HEK293 (cell line): ENCODE results near the gene U2SURP.

ENCODE experiments used
- CTCF ChIA-PET: fragments of 350-600 bp; formaldehyde crosslinking; extraction: SDS; loops from one replicate; lab custom pipeline; 2021; ENCODE audit warnings: antibody characterized with exemption; lab: Yijun Ruan, JAX
- POLR2A ChIA-PET: fragments of 300-600 bp; formaldehyde crosslinking; extraction: SDS; loops from one replicate; lab custom pipeline; 2020; ENCODE audit warnings: antibody characterized with exemption, inconsistent platforms; lab: Yijun Ruan, JAX
- H3K27ac ChIP-seq: fragments of 200-500 bp; sonication (Bioruptor generic); 2 replicates; pipeline ENCODE4 v1.5.1; 2014; ENCODE audit warnings: low read depth, low read length, control low read depth, inconsistent platforms; ENCODE audit errors: extremely low read depth
- H3K36me3 ChIP-seq, 2 experiments: fragments of 200-500 bp in 1 of 2; sonication (Bioruptor generic) in 1 of 2; 1 replicate in 1 of 2; 2 replicates in 1 of 2; pipeline ENCODE4 v1.5.1; 2014 to 2017; ENCODE audit warnings: inconsistent platforms in 2 of 2, low read length in 2 of 2; ENCODE audit not compliant: control insufficient read depth in 2 of 2, insufficient read depth in 1 of 2
- H3K4me1 ChIP-seq: fragments of 200-500 bp; sonication (Bioruptor generic); 2 replicates; pipeline ENCODE4 v1.5.1; 2014; ENCODE audit warnings: mild to moderate bottlenecking, low read length, inconsistent platforms; ENCODE audit not compliant: control insufficient read depth, insufficient read depth
- H3K4me3 ChIP-seq: 2 replicates; pipeline ENCODE4 v1.5.1; 2011; ENCODE audit warnings: low read depth, mild to moderate bottlenecking, control low read depth, low read length, moderate library complexity
- H3K9me3 ChIP-seq: fragments of 200-500 bp; sonication (Bioruptor generic); 2 replicates; pipeline ENCODE4 v1.5.1; 2014; ENCODE audit warnings: low read depth, low read length, inconsistent platforms; ENCODE audit not compliant: control insufficient read depth, insufficient read depth
- GFI1B ChIP-seq: fragments of 450-650 bp; formaldehyde crosslinking; IDR thresholded peaks from 2 replicates; pipeline ENCODE4 v1.5.1; 2016; ENCODE audit warnings: missing biosample characterization, missing genetic modification characterization
- IKZF3 ChIP-seq: fragments of 450-650 bp; IDR thresholded peaks from 2 replicates; pipeline ENCODE4 v1.5.0; 2018; ENCODE audit warnings: missing biosample characterization, mild to moderate bottlenecking, missing genetic modification characterization, moderate library complexity
- SP7 ChIP-seq: fragments of 450-650 bp; formaldehyde crosslinking; IDR thresholded peaks from 2 replicates; pipeline ENCODE4 v1.5.1; 2016; ENCODE audit warnings: missing biosample characterization, missing genetic modification characterization
- ZBTB7A ChIP-seq: fragments of 450-650 bp; formaldehyde crosslinking; IDR thresholded peaks from 2 replicates; pipeline ENCODE4 v1.5.1; 2016; ENCODE audit warnings: low read depth, missing biosample characterization, missing genetic modification characterization
- ZFHX2 ChIP-seq: fragments of 450-650 bp; formaldehyde crosslinking; conservative IDR thresholded peaks from 2 replicates; pipeline ENCODE4 v1.5.1; 2016; ENCODE audit warnings: missing biosample characterization, missing genetic modification characterization
- ZFP41 ChIP-seq: fragments of 450-650 bp; formaldehyde crosslinking; IDR thresholded peaks from 2 replicates; pipeline ENCODE4 v1.5.1; 2016; ENCODE audit warnings: missing biosample characterization, missing genetic modification characterization, borderline replicate concordance
- ZFP69B ChIP-seq: fragments of 450-650 bp; formaldehyde crosslinking; IDR thresholded peaks from 2 replicates; pipeline ENCODE4 v1.5.1; 2016; ENCODE audit warnings: missing biosample characterization, missing genetic modification characterization
- ZNF114 ChIP-seq: fragments of 450-650 bp; formaldehyde crosslinking; IDR thresholded peaks from 2 replicates; pipeline ENCODE4 v1.5.0; 2017; ENCODE audit warnings: missing biosample characterization, missing genetic modification characterization
- ZNF169 ChIP-seq: fragments of 450-650 bp; formaldehyde crosslinking; IDR thresholded peaks from 2 replicates; pipeline ENCODE4 v1.5.1; 2016; ENCODE audit warnings: missing biosample characterization, missing genetic modification characterization
- ZNF174 ChIP-seq: fragments of 450-650 bp; formaldehyde crosslinking; IDR thresholded peaks from 2 replicates; pipeline ENCODE4 v1.5.0; 2017; ENCODE audit warnings: missing biosample characterization, mild to moderate bottlenecking, missing genetic modification characterization
- ZNF211 ChIP-seq: fragments of 450-650 bp; formaldehyde crosslinking; IDR thresholded peaks from 2 replicates; pipeline ENCODE4 v1.5.1; 2016; ENCODE audit warnings: low read depth, missing biosample characterization, missing genetic modification characterization
- ZNF398 ChIP-seq: fragments of 450-650 bp; formaldehyde crosslinking; IDR thresholded peaks from 2 replicates; pipeline ENCODE4 v1.5.1; 2017; ENCODE audit warnings: missing biosample characterization, missing genetic modification characterization
- ZNF530 ChIP-seq: fragments of 450-650 bp; formaldehyde crosslinking; IDR thresholded peaks from 2 replicates; pipeline ENCODE4 v1.5.1; 2016; ENCODE audit warnings: low read depth, missing biosample characterization, missing genetic modification characterization
- ZNF585B ChIP-seq: fragments of 450-650 bp; formaldehyde crosslinking; IDR thresholded peaks from 2 replicates; pipeline ENCODE4 v1.5.1; 2016; ENCODE audit warnings: missing biosample characterization, missing genetic modification characterization
- ZNF654 ChIP-seq: fragments of 450-650 bp; formaldehyde crosslinking; IDR thresholded peaks from 2 replicates; pipeline ENCODE4 v1.5.1; 2016; ENCODE audit warnings: low read depth, missing biosample characterization, missing genetic modification characterization
- ZNF785 ChIP-seq: fragments of 450-650 bp; formaldehyde crosslinking; IDR thresholded peaks from 2 replicates; pipeline ENCODE4 v1.5.1; 2016; ENCODE audit warnings: missing biosample characterization, missing genetic modification characterization
- TF ChIP-seq, protein P1 (sequence below): fragments of 450-650 bp; formaldehyde crosslinking; optimal IDR thresholded peaks from 2 replicates; pipeline ENCODE3; 2016; ENCODE audit warnings: missing biosample characterization, mild to moderate bottlenecking, missing genetic modification characterization
- TF ChIP-seq, protein P2 (sequence below): fragments of 450-650 bp; formaldehyde crosslinking; IDR thresholded peaks from 2 replicates; pipeline ENCODE4 v1.5.1; 2016; ENCODE audit warnings: missing biosample characterization, missing genetic modification characterization
- TF ChIP-seq, protein P3 (sequence below): fragments of 450-650 bp; formaldehyde crosslinking; IDR thresholded peaks from 2 replicates; pipeline ENCODE4 v1.5.1; 2016; ENCODE audit warnings: missing biosample characterization, missing genetic modification characterization
- TF ChIP-seq, protein P4 (sequence below): fragments of 450-650 bp; IDR thresholded peaks from 2 replicates; pipeline ENCODE4 v1.5.1; 2018; ENCODE audit warnings: missing biosample characterization, missing genetic modification characterization
- TF ChIP-seq, protein P5 (sequence below): fragments of 450-650 bp; formaldehyde crosslinking; IDR thresholded peaks from 2 replicates; pipeline ENCODE4 v1.5.1; 2016; ENCODE audit warnings: missing biosample characterization, missing genetic modification characterization

The U2SURP gene

GRCh38 chr3:143066033-143066432, 64.7 kb downstream of the U2SURP start:
- Histone ChIP-seq H3K9me3 (no peaks in the 10 kb centered on the region), H3K36me3 (peaks cover 0 to 3% of the 10 kb centered on the region in 2 experiments; a peak in 1 of 3 replicates), H3K27ac (no peak overlapping the region), H3K4me3 (no peak overlapping the region)
- POLR2A ChIA-PET = no interaction called here
- no peak for TF ChIP-seq ZNF785
- TF ChIP-seq ZNF169 (tag by site-specific recombination) = no peak
- no peak for TF ChIP-seq ZNF654
- no peak for TF ChIP-seq ZNF585B
- no peak for TF ChIP-seq ZNF530 (tag by site-specific recombination)
- TF ChIP-seq, protein P1, sequence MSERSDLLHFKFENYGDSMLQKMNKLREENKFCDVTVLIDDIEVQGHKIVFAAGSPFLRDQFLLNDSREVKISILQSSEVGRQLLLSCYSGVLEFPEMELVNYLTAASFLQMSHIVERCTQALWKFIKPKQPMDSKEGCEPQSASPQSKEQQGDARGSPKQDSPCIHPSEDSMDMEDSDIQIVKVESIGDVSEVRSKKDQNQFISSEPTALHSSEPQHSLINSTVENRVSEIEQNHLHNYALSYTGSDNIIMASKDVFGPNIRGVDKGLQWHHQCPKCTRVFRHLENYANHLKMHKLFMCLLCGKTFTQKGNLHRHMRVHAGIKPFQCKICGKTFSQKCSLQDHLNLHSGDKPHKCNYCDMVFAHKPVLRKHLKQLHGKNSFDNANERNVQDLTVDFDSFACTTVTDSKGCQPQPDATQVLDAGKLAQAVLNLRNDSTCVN (tag by site-specific recombination) = no peak
- no peak for TF ChIP-seq IKZF3 (tag by site-specific recombination)
- no peak for TF ChIP-seq GFI1B (tag by site-specific recombination)
- no peak for TF ChIP-seq ZFHX2
- no peak for TF ChIP-seq ZFP69B
- TF ChIP-seq, protein P2, sequence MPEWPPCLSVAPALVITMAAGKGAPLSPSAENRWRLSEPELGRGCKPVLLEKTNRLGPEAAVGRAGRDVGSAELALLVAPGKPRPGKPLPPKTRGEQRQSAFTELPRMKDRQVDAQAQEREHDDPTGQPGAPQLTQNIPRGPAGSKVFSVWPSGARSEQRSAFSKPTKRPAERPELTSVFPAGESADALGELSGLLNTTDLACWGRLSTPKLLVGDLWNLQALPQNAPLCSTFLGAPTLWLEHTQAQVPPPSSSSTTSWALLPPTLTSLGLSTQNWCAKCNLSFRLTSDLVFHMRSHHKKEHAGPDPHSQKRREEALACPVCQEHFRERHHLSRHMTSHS (tag by site-specific recombination) = no peak
- no peak for TF ChIP-seq ZNF174 (tag by site-specific recombination)
- no peak for TF ChIP-seq ZNF114 (tag by site-specific recombination)
- TF ChIP-seq ZFP41 = no peak
- TF ChIP-seq SP7 = no peak
- no peak for TF ChIP-seq ZBTB7A (tag by site-specific recombination)
- TF ChIP-seq, protein P3, sequence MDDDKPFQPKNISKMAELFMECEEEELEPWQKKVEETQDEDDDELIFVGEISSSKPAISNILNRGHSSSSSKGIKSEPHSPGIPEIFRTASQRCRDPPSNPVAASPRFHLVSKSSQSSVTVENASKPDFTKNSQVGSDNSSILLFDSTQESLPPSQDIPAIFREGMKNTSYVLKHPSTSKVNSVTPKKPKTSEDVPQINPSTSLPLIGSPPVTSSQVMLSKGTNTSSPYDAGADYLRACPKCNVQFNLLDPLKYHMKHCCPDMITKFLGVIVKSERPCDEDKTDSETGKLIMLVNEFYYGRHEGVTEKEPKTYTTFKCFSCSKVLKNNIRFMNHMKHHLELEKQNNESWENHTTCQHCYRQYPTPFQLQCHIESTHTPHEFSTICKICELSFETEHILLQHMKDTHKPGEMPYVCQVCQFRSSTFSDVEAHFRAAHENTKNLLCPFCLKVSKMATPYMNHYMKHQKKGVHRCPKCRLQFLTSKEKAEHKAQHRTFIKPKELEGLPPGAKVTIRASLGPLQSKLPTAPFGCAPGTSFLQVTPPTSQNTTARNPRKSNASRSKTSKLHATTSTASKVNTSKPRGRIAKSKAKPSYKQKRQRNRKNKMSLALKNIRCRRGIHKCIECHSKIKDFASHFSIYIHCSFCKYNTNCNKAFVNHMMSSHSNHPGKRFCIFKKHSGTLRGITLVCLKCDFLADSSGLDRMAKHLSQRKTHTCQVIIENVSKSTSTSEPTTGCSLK (tag by site-specific recombination) = no peak
- TF ChIP-seq, protein P4, sequence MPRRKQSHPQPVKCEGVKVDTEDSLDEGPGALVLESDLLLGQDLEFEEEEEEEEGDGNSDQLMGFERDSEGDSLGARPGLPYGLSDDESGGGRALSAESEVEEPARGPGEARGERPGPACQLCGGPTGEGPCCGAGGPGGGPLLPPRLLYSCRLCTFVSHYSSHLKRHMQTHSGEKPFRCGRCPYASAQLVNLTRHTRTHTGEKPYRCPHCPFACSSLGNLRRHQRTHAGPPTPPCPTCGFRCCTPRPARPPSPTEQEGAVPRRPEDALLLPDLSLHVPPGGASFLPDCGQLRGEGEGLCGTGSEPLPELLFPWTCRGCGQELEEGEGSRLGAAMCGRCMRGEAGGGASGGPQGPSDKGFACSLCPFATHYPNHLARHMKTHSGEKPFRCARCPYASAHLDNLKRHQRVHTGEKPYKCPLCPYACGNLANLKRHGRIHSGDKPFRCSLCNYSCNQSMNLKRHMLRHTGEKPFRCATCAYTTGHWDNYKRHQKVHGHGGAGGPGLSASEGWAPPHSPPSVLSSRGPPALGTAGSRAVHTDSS (tag by site-specific recombination) = no peak
- TF ChIP-seq, protein P5, sequence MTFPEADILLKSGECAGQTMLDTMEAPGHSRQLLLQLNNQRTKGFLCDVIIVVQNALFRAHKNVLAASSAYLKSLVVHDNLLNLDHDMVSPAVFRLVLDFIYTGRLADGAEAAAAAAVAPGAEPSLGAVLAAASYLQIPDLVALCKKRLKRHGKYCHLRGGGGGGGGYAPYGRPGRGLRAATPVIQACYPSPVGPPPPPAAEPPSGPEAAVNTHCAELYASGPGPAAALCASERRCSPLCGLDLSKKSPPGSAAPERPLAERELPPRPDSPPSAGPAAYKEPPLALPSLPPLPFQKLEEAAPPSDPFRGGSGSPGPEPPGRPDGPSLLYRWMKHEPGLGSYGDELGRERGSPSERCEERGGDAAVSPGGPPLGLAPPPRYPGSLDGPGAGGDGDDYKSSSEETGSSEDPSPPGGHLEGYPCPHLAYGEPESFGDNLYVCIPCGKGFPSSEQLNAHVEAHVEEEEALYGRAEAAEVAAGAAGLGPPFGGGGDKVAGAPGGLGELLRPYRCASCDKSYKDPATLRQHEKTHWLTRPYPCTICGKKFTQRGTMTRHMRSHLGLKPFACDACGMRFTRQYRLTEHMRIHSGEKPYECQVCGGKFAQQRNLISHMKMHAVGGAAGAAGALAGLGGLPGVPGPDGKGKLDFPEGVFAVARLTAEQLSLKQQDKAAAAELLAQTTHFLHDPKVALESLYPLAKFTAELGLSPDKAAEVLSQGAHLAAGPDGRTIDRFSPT (tag by site-specific recombination) = no peak
- TF ChIP-seq, all 188 proteins: peak for 0
- CTCF ChIA-PET = no interaction called here
- H3K4me1 ChIP-seq = no peaks in the 10 kb centered on the region

- TF ChIP-seq ZNF398 (tag by site-specific recombination) (no peak), ZNF211 (tag by site-specific recombination) (no peak)
- Histone ChIP-seq H3K4me3 (no peak overlapping the region), H3K9me3 (no peaks in the 10 kb centered on the region), H3K27ac (no peak overlapping the region), H3K4me1 (no peaks in the 10 kb centered on the region), H3K36me3 (no peaks in the 10 kb centered on the region)
- ChIA-PET POLR2A (no interaction called here), CTCF (no interaction called here)
These were observed 65.8 kb downstream of the U2SURP start for GRCh38 chr3:143067201-143067600.
